Natural killer cell (primary cell): ENCODE results near the gene IL17RD. TPM values are rescaled to one million over a fixed set of nuclear protein-coding genes. Genes with fewer than 3 reads are reported as not detected.

Source experiments
- ATAC-seq, 3 donors: fragments of 150-1000 bp in 2 of 3; fragments of 200-7000 bp in 1 of 3; cut with Tn5 transposase; 1 replicate in 1 of 3; 2 replicates in 2 of 3; pipeline ENCODE4 v1.10.0; 2021; ENCODE audit warnings: mild to moderate bottlenecking in 2 of 3, moderate library complexity in 2 of 3
- DNase-seq, 2 donors: peaks; one replicate each; pipeline versions ENCODE4 v3.0.0 to v3.0.0-alpha.2; 2013 to 2021; ENCODE audit warnings: mixed read lengths in 1 of 2
- H3K27ac ChIP-seq: one replicate; pipeline ENCODE4 v1.5.1; 2013; ENCODE audit warnings: mild to moderate bottlenecking, low read length
- H3K27me3 ChIP-seq: one replicate; pipeline ENCODE4 v1.6.1; 2013; ENCODE audit warnings: low read length; ENCODE audit not compliant: control insufficient read depth, insufficient read depth
- H3K36me3 ChIP-seq: one replicate; pipeline ENCODE4 v1.6.1; 2013; ENCODE audit warnings: low read length; ENCODE audit not compliant: control insufficient read depth, insufficient read depth
- H3K4me1 ChIP-seq: one replicate; pipeline ENCODE4 v1.6.1; 2013; ENCODE audit warnings: low read length; ENCODE audit not compliant: control insufficient read depth, insufficient read depth
- H3K4me3 ChIP-seq: one replicate; pipeline ENCODE4 v1.5.1; 2013; ENCODE audit warnings: low read length
- H3K9me3 ChIP-seq: one replicate; pipeline ENCODE4 v1.6.1; 2013; ENCODE audit warnings: low read length; ENCODE audit not compliant: control insufficient read depth, insufficient read depth
- H3K27ac Mint-ChIP-seq, 2 donors: one replicate each; pipeline ENCODE4 v1.8.0; 2022; ENCODE audit warnings: mild to moderate bottlenecking in 2 of 2, mixed read lengths in 2 of 2, moderate library complexity in 1 of 2
- H3K27me3 Mint-ChIP-seq, 2 donors: one replicate each; pipeline ENCODE4 v1.8.0; 2022; ENCODE audit warnings: low read depth in 2 of 2, mixed read lengths in 2 of 2
- H3K36me3 Mint-ChIP-seq: one replicate; pipeline ENCODE4 v1.8.0; 2022; ENCODE audit warnings: mixed read lengths
- H3K4me1 Mint-ChIP-seq, 2 donors: one replicate each; pipeline ENCODE4 v1.8.0; 2022; ENCODE audit warnings: mixed read lengths in 2 of 2
- H3K4me3 Mint-ChIP-seq: one replicate; pipeline ENCODE4 v1.8.0; 2022; ENCODE audit warnings: mild to moderate bottlenecking, moderate library complexity, mixed read lengths
- H3K9me3 Mint-ChIP-seq, 2 donors: one replicate each; pipeline ENCODE4 v1.8.0; 2022; ENCODE audit warnings: mixed read lengths in 2 of 2
- CTCF ChIP-seq: fragments of 200-600 bp; IDR thresholded peaks from one replicate; pipeline ENCODE4 v1.8.0; 2022; ENCODE audit warnings: antibody characterized with exemption
- WGBS: methylation state at CpG from one replicate; pipeline ENCODE4 v1.1.7; 2013; ENCODE audit warnings: missing lambda C conversion rate; ENCODE audit not compliant: insufficient coverage; 5-methylcytosine and 5-hydroxymethylcytosine counted together
- intact Hi-C: fragments of 100-400 bp; cut with micrococcal nuclease; formaldehyde crosslinking; loops from one replicate; pipeline ENCODE4 v1.14.2; 2022
- total RNA-seq, 4 donors: library from RNA; stranded (reverse); fragments of 120-200 nt in 1 of 4; gene quantifications; one replicate each; pipeline versions ENCODE4 v1.2.3 to v1.2.4, GENCODE V29; 2013 to 2022

IL17RD gene
- total RNA-seq, 3 donors from 2014 or later (not counting 1 experiment from before 2014, with no cell fraction given): 0.05 to 0.08 TPM; not detected in 1

DNA sequence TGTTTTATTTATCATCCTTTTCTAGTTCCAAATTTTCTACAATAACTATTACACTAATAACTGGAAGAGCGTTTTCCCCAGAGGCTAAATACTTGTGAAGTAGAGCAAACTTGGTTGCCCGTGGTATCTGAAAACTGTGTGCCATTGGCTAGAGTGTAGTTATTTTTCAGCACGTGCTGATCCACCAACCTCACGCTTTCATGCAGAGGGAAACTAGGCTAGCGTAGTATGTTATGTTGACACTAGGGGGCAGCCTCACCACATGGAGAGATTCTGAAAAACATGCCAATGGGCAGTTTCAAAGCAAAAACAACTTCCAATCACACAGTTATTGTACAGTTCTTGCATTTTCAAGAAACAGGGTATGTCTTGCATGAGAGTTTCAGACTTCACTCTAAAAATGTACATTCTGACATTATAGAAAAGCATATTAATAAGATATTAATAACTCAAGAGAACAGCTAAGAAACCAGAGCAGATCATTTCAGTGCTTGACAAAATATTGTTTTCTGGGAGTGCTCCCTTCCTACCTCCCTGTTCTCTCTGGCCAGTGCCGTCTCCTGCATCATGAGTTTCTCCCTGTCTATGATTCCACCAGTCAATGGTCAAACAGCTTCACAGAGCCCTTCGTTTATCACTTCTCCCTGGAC, 65.0 kb downstream of the IL17RD start:
- no peak overlapping the region for H3K27ac Mint-ChIP-seq
- peak; percentile 86 for TF ChIP-seq CTCF
- no peaks in the 10 kb centered on the region for H3K36me3 ChIP-seq
- peak; percentile 78 to 95 (median 83) for ATAC-seq
- DNase-seq: peak; percentile 31 to 74
- H3K4me1 ChIP-seq: no peaks in the 10 kb centered on the region
- H3K27ac ChIP-seq: no peak overlapping the region
- H3K9me3 ChIP-seq: no peaks in the 10 kb centered on the region
- H3K27me3 ChIP-seq: no peaks in the 10 kb centered on the region
- H3K9me3 Mint-ChIP-seq: no peaks in the 10 kb centered on the region
- H3K4me3 ChIP-seq: no peak overlapping the region
- peaks cover 0 to 4% of the 10 kb centered on the region in 2 donors for H3K27me3 Mint-ChIP-seq
- 22% methylated on average over 6 of the region's 7 CpGs for WGBS
- no peaks in the 10 kb centered on the region for H3K4me1 Mint-ChIP-seq
- H3K36me3 Mint-ChIP-seq: no peaks in the 10 kb centered on the region
- H3K4me3 Mint-ChIP-seq: no peak overlapping the region
- intact Hi-C loops: no loop called here

- Mint-ChIP-seq H3K4me3 (no peak overlapping the region), H3K4me1 (no peaks in the 10 kb centered on the region), H3K9me3 (no peaks in the 10 kb centered on the region), H3K36me3 (no peaks in the 10 kb centered on the region), H3K27ac (no peak overlapping the region), H3K27me3 (peaks cover 4 to 11% of the 10 kb centered on the region in 2 donors)
- Histone ChIP-seq H3K27me3 (no peaks in the 10 kb centered on the region), H3K36me3 (no peaks in the 10 kb centered on the region), H3K27ac (no peak overlapping the region), H3K9me3 (no peaks in the 10 kb centered on the region), H3K4me3 (no peak overlapping the region), H3K4me1 (no peaks in the 10 kb centered on the region)
- WGBS: 87% methylated on average over 3 of the region's 6 CpGs
- ATAC-seq: no peak
- intact Hi-C loops: no loop called here
- no peak for TF ChIP-seq CTCF
- DNase-seq: no peak
Observed at GRCh38 chr3:57098418-57099310, 66.5 kb downstream of the IL17RD start.

- Histone ChIP-seq H3K27ac (no peak overlapping the region), H3K27me3 (no peaks in the 10 kb centered on the region), H3K4me3 (no peak overlapping the region), H3K9me3 (no peaks in the 10 kb centered on the region), H3K4me1 (no peaks in the 10 kb centered on the region), H3K36me3 (no peaks in the 10 kb centered on the region)
- Mint-ChIP-seq H3K36me3 (no peaks in the 10 kb centered on the region), H3K27ac (no peak overlapping the region), H3K9me3 (no peaks in the 10 kb centered on the region), H3K4me1 (no peaks in the 10 kb centered on the region), H3K27me3 (peaks cover 4 to 11% of the 10 kb centered on the region in 2 donors), H3K4me3 (no peak overlapping the region)
- intact Hi-C loops: no loop called here
- TF ChIP-seq CTCF: no peak
- no peak for ATAC-seq
- no peak for DNase-seq
- 93% methylated on average over 23 of the region's 23 CpGs for WGBS
Observed at GRCh38 chr3:57097536-57097935, 67.6 kb downstream of the IL17RD start.
